T47D (cell line): ENCODE data around the gene ZNF236.

ENCODE experiments used
- DNase-seq, 2 experiments: peaks; one replicate each; pipeline versions ENCODE4 v3.0.0 to v3.0.0-alpha.2; 2011 to 2012; ENCODE audit warnings: low read depth in 1 of 2, low spot score in 1 of 2
- JUND ChIP-seq: IDR thresholded peaks from 2 replicates; pipeline ENCODE4 v1.6.1; 2012; ENCODE audit warnings: low read depth
- in situ Hi-C: cut with HindIII; loops from 2 replicates; pipeline ENCODE4 v1.10.0; 2016; ENCODE audit warnings: low sequenced_read_pairs, low pct_unique_long_range_greater_than_20kb

Gene ZNF236

DNA sequence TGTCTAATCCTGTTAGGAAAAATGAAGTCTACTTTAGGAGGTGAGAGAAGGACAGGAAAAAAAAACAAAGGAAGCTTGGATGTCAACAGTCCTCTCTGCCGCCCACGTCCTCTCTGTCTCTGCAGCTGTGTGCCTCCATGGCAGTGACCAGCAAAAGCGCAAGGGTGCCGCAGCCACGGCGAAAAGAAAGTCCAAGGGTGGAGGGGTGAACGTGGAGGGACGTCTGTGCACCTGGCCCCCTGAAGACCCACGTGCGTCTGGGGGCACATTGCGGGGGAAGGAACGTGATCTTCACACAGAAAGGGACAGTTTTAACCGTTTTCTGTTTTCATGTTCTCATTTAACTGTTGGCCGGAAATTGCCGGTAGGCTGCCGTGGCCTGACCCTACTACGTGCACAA is 157.5 kb downstream of the ZNF236 start:
- TF ChIP-seq JUND = no peak
- in situ Hi-C loops = no loop called here
- DNase-seq = no peak

DNA sequence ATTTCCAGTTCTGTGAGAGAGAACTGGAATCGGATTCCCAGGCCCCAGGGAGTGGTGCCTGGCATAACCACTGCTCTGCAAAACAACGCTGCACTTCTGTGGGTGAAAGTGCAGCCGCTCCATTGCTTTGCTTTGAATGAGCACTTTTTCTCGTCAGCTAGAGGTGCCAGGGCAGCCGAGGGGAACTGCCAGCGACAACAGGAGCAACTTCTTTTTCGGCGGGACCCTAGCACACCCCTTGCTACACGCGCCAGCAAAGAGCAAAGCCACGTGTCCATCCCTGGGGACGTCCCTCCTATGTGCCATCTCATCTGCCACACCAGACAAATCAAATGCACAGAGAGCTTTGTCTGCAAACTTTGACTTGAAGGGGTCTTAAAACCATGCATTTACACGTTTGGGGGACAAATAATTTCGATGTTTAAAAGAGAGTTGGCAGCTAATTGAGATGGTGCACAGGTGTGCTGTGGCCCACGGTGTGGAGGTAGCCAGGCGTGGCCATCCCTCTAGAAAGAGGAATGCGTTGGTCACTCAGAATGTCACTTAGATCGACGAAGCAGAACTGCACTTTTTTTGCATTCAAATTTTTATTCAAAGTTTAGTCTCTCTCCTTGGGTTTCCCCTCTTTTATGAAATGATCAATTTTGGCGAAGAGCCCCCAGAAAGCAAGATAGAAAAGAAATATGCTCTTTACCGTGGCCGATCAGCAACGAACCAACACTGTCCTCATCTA is 158.5 kb downstream of the ZNF236 start:
- in situ Hi-C loops = no loop called here
- DNase-seq = no peak

DNA sequence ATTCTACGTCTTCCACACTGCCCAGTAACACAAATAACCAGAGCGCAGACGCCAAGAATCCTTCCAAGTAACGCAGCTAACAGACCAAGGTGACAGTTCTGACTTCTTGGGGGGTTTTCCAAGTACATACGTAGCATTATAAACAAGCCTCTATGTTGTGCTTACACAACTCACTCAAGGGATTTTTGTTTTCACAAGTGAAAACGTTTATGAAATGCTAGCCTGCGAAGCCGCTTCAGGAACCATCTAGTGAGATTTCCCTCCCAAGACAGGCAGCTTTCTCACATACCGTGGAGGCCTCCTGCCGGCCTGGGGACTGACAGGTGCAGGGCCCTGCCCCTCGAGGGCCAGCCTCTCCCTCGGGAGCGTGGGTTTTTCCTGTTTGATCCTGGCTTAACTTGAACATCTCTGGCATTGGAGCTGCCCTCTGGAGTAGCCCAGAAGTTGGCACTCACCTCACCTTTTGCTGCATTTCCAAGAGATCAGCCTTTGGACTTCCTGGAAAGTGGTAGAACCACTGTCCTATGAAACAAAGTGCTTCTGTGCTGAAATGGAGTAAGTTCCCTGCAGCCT is 159.1 kb downstream of the ZNF236 start:
- TF ChIP-seq JUND = no peak
- DNase-seq = peak in 1 of 2 experiments; percentile 6
- in situ Hi-C loops = no loop called here

More for the DNA sequence above, 158.5 kb downstream of the ZNF236 start:
- TF ChIP-seq JUND = no peak

DNA sequence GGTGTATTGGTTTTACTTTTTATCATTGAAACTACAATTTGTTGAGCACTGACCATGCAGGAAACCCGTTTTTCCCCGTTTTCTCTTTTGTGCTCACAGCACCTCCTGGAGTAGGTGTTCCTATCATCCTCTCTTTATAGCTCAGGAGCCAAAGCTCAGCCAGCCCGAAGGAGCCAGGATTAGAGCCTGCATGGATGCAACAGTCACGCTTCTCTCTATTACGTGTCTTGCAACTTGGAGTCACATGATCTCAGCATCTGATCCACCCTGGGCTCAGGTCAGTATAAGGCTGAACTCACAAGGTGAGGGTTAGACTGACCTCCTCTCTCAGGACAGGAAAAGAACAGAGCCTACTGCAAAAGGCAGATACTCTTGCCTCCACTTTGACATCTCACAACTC is 159.7 kb downstream of the ZNF236 start:
- TF ChIP-seq JUND = no peak
- in situ Hi-C loops = no loop called here
- no peak for DNase-seq

DNA sequence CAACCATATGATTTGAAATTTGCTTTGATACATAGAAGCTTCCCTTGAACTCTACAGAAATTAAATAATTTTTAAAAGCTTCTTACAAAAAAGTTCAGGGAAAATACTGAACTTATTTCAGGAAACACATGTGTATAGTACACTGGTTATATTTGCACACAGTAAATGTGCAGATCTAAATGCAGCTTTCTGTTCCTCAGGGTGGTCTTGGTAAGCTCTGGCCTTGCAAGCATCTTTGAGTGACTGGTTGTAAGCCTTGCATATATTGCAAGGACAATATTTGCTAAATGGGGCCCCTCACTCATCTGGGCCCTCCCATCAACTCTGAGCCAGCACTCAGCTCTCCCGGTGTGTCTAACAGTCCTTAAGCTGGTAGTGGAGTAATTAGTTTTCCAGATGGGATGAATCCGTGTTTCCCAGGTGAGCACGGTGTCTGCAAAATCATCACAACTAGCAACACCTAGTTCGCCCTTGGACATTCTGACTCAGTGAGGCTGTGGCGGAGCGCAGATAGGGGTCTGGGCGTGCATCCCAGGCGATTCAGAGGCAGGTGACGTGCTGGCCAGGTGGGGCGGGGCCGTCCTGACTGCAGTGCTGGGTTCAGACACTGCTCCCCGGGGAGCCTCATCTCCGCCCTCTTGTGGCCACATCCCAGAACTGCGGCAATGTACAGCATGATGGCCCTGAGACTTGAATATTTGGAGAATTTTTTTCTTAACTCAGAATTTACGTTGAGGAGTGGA is 160.7 kb downstream of the ZNF236 start:
- DNase-seq = peak; percentile 77 to 82
- no peak for TF ChIP-seq JUND
- in situ Hi-C loops = no loop called here

DNA sequence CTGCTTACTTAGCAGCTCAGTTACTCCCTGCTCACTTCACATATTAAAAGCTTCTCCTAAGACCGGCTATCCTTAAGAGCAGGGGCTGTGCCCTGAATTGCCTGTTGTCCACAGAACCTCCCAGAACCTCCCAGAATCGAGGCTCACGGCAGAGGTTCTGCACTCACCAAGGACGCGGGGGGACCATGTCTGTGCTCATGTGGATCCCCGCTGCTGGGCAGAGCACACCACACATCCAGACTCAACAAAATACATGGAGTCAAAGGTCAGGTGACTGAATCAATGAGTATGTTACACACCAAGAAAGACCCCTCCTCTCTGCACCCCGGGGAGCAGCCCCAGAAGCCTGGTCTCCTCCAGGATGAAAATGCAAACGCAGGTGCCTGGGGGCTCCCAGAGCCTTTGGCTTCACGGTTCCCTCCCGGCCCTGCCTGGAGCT is 161.3 kb downstream of the ZNF236 start:
- no peak for DNase-seq
- in situ Hi-C loops = no loop called here
- TF ChIP-seq JUND = no peak

DNA sequence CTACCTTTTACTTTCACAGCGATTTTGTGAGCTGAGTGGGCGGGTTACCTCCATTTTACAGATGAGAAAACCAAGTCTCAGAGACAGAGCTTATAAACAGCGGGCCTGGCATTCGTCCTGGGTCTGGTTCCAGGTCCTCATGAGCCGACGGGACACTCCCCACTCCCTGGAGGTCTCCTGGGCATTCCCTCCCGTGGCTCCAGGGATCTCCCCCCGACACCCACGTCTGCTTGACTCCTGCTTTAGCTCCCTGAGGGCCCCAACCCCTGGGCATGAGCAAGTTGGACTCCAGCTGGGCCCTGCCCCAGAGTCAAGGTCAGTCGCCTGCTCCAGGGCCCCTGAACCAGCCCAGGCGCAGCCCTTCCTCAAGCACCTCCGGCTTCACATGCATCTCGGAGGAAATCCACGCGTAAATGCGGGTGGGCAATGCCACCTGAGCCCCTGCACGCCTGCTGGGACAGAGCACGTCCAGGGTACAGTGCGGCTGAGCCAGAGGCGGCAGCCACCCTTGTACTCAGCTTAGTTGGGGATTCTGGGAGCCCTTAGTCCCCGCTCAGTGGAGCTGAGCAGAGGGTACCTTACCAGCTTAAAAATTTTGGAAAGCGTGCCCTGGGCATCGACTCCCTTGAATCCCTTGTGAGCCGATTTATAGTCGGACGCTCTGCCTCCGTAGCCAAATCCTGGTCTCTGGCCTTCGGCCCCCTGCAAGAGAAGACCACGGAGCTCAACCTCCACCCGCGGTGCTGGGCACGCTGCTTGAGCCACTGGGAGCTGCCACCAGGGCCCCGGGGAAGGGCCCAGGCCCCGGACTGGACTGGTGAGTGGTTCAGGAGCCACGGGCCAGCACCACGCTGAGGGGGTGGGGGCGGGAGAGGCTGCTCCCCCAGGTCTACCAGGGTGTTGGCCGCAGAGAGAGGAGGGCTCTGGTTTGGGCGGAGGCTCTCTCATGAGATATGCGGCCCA is 162.1 kb downstream of the ZNF236 start:
- DNase-seq = no peak
- no peak for TF ChIP-seq JUND
- in situ Hi-C loops = no loop called here

DNA sequence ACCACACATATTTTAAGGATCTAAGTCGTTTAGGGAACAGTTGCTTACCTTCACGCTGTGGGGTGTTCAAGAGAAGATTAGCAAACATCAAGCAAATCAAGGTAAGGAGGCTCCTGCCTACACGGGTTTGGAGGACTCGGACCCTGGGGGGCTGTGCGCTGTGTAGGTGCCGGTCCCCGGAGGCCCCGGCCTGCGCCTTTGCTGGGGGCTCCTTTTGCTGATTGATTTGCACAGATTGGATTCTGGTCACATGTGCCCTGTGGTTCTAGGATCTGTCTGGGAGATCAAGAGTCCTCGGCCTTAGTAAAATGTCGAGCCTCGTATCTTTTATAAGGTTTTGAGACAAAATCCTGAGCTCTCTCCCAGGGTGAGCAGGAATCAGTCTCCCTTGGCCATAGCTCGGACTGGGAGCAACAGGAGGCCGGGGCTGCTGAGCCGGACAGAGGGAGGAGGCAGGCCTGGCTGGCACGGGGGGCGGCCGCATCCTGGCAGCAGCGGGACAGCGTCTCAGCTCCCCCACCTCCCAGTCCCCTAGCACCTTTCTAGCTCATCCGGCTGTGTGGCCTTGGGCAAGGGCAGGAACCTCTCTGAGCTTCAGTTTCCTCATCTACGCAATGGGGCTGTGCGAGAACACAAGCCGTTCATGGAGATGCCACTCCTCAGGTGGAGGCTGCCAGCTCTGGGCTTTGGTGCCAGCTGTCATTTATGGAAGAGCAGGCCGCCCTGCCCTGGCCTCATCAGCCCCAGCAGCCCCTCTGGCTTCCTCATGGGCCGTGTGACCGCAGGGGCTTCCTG is 163.0 kb downstream of the ZNF236 start:
- DNase-seq = no peak
- in situ Hi-C loops = no loop called here
- no peak for TF ChIP-seq JUND

DNA sequence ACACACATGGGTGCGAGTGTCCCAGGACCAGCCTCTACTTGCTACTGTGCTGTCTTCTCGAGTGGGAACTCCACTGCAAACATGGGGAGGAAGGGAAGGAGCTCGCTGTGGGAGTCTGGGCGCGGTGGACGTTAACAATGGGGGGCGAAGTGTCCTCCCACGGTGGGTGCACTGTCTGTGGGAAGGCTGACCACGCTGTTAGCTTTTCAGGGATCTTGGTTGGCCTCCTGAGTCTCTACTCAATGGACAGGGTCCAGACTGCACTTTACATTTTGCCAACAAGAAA is 163.5 kb downstream of the ZNF236 start:
- no peak for DNase-seq
- in situ Hi-C loops = no loop called here
- no peak for TF ChIP-seq JUND

DNA sequence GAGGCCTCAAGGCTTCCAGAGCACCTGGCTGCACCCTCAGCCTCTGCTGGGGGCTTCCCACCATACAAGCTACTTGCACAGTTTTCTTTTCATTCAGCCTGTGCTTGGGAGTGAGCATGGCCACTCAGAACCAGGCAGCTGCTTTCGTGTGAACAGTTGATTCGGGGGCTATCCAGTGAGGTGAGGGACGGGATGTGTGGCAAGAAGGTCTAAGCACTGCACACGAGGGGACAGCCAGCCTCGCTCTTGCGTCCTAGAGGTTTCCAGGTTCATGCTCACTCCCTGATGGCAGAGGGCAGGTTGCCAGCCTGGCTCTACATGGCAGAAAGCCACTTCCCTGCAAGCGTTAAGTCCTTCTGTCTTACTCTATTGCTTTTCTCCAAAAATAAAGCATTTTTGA is 164.0 kb downstream of the ZNF236 start:
- TF ChIP-seq JUND = no peak
- no peak for DNase-seq
- in situ Hi-C loops = no loop called here

DNA sequence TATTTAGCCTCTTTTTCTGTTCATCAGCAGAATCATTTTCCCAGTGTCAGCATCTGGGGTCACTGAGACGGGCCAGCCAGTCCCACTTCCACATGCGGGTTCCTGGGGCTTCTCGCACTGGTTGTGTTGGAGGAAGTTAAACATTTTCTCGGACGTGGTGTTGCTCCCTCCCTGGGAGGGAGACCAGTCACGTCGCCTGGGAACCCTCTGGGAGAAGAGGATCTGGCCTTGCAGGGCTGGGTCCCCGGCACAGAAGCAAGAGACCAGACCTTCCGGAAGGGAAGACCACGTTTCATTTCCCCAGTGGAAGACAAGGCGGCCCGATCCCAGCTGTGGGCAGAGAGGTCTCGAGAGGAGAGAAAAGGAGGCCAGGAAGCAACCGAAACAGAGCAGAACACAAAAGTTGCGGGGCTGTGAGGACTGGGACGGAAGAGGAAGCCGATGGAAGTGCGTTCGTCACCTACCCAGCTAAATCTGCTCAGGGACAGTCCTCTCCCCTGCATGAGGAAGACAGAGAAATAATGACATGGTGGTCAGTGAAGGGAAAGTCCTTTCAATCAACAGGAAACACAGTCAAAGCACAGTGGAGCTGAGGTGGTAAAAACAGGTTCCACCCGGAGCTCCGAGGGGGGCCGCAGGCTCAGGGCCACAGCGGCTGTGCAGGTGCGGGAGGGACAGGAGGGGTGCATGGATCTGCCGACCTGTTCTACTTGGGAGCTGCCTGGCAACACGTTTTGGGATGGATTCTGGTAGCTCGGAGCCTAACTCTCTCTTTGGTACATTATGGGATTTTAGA is 165.9 kb downstream of the ZNF236 start:
- no peak for TF ChIP-seq JUND
- no peak for DNase-seq
- in situ Hi-C loops = no loop called here
